NCI-H82 treated with DMSO at 0.1 percent for 48 hours (cell line): ENCODE results near the gene RAPGEF1.

Source experiments
- DNase-seq: peaks from one replicate; lab custom pipeline; 2025; ENCODE audit not compliant: unreplicated experiment; lab: John Stamatoyannopoulos, UW

Gene RAPGEF1

GRCh38 chr9:131625790-131626670, 113.8 kb downstream of the RAPGEF1 start:
- no peak for DNase-seq

DNA sequence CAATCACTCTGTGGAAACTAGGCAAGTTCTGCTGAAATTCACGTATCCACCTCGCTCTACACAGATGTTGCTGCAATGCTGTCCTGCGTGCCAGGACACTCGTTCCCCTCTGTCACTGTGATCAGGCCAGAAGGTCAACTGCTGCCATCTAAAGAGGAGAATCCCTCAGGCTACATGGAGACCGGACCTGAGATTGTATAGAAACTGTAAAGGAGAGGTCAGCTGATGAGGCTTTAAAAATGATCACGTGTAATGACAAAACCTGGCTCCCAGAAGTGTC, 114.4 kb downstream of the RAPGEF1 start:
- DNase-seq, result no peak

DNA sequence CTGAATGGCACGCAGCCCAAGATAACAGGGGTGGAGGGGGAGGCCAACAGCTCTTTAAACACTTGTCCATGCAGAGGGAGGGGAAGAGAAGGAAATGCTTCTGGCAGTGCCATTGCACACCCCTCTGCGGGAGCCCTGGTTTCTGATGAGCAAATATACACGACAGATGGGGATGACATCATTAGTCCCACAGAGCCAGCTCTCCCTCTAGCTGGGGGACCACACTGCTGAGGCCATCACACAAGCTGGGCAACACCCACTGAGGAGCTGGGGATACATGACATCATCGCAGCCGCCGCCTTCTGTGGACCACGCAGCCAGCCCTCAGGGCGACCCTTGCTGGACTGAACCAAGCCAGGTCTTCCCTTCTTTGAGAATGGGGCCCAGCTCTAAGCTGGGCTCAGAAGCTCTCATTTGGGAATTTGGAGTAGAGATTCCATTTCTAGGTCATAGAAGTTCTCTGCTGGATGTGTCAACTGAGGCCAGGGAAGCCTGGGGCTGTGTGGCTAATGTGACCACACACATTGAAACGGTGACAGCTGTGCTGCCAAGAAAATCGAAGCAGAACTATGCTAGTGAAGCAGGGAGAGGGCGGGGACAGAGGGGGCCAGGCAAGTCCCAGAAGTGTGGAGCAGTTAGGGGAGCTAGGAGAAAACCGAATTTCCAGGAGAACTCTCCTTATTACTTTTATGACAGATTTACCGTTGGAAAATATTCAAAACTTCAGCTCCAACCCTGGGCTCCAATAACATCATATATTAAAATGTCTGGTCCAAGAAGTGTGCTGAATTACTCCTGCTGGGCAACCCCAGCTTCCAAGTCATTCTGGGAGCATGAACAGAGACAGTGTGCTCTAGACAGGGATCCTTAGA, 115.0 kb downstream of the RAPGEF1 start:
- DNase-seq, result no peak

DNA sequence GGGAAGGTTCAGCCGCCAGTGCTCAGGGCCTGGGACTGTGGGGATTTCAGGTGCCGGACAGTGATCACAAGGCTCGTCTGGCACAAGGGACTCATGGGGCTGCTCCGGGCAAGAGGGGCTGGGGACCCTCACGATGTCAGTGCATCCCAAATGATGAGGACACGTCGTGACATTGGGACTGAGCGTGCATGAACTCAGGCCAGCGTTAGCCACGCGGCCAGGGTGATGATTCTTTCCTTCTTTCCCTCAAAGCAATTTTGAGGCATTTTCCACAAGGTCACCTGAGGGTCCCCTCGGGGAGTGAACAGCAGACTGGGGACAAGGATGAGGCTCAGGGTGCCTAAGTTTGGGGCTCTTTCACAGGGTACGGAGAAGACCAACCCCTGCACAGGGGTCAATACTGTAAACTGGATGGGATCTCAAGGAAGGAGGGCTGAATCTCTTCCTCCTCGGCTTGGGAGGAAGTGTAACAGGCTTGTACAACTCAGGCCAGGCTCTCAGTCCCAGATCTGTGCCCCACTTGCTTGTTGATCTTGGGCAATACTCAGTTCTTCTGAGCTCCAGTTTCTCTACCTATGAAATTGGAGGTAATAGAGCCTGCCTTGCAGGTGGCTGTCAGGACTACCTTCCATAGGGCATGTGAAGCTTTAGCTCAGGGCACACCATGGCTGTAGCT, 116.1 kb downstream of the RAPGEF1 start:
- no peak for DNase-seq

GRCh38 chr9:131622523-131622922, 117.4 kb downstream of the RAPGEF1 start:
- no peak for DNase-seq

DNA sequence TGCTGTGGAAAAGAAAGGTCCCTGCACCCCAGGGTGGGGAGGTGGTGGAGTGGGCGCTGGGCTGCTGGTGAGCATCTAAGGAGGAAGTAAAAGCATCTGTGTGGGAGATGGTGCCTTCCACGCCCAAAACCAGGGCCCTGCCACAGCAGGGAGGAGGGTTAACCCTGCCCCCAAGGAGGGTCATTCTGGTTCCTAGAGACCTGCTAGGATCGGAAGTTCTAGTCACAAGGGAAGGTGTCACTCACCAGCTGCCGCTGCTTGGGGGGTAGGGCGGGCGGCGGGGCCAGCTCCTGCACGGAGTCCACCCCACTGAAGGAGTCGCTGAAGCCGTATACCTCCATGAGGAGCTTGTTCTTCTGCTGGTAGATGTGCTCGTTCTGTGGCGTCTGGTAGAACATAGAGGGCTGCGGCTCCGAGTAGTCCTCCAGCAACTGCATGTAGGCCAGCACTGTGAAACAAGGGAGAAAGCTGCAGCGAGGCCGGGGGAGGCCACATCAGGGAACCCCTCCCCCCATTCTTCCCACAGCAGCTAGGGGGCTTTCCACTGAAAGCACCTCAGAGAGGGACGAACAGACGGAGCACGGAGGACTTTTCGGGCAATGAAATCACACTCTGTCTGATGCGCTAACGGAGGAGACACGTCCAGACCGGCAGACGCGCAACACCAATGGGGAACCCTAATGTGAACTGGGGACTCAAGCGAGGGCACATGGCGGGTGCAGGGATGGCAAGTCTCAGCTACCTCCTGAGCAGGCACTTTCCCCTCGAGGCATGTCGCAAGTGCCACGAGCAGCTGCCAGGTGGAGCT, 118.1 kb downstream of the RAPGEF1 start:
- DNase-seq, result no peak

- no peak for DNase-seq
These were observed 118.9 kb downstream of the RAPGEF1 start for GRCh38 chr9:131620764-131621520.

DNA sequence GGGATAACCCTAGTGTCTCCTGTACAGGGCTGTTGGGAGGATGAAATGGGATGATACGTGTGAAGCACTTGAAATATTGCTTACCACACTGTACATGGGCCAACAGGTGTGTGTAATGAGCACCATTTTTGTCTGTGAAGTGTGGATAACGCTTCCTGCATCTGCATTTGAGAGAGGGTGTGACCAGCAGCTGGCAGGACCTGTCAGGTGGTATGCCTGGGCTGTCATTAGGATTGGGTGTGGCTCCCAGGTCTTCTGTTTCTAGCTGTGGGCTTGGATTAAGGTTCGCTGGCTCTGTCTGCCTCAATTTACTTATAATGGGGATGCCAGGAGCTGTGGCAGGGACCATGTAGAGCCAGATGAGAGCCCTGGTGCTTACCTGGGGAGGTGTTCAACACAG, 120.2 kb downstream of the RAPGEF1 start:
- no peak for DNase-seq

GRCh38 chr9:131618785-131619184, 121.1 kb downstream of the RAPGEF1 start:
- no peak for DNase-seq

DNA sequence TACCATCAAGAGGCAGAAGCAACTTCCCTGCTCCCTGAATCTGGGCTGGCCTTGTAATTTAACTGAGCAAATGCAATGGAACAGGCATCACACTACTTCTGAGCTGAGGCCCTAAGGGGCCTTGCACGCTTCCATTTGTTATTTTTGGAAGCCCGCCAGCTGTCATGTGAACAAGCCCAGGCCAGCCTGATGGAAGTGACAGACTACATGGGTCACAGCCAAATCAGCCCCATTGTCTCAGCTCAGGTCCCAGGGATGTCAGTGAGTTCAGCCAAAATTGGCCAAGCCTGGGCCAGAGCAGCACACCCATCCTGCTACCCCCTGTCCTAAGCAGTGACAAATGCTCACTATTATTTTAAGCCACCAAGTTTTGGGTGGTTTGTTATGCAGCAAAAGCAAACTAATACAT, 121.8 kb downstream of the RAPGEF1 start:
- DNase-seq, result no peak

DNA sequence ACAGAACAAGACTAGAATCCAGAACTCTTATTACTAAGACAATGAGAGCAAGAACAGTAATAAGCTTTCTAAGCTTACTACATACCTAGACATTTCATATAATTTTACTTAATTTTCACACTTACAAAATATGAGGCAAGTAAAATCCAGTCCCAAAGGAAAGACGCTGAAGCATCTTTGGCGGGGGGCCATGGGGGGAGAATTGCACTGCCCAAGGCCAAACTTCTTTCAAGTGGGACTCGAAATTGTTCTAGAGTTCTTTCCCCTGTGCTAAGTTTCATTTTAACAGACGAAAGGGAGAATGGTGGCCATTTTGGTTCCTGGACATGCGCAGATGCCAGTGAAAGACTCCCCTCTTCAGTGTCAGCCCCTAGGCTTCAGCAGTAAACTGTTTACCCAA, 122.3 kb downstream of the RAPGEF1 start:
- DNase-seq, result no peak

- DNase-seq, result no peak
These were observed 122.8 kb downstream of the RAPGEF1 start for GRCh38 chr9:131616983-131617604.

DNA sequence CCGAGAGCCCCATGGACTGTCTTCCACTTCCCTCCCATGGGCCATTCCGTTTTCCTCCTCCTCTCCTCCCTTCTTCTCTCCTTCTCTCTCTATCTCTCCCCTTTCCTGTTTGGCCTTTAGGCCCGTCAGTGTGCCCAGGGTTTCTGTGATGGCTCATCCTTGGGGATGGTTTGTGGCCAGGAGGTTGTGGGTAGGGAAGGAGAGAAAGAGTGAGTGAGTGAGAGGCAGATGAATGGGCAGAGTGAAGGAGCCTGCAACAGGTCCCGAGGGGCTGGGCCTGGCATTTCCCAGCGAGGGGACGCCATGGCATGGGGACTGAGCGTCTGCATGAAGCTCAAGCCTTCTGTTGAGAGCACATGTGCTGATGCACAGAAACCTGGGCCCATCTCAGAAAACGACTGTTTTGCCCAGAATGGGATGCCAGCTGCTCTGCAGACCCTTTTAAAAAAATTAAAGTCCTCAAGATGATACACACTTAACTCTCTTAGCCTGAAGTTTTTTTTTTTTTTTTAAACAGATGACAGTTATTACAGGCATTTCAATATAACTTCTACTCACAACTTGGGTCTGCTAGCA, 125.4 kb downstream of the RAPGEF1 start:
- no peak for DNase-seq

DNA sequence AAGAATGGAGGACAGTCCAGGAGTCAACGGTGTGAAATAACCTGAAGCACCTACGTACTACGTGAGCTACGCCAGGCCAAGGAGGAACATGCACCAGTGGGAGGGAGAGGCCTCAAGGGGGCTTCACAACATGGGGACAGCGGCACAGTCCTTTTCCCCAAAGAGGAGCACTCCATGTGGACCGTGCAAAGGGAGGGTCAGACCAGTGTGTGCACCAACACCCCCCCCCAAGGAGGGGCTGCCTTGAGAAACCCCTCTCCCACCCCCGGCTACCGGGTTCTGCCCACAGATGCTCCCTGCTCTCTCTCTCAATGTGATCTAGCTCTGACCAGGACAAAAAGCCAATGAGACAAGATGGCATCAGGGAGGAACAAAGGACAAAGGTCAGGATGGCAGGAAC, 126.0 kb downstream of the RAPGEF1 start:
- DNase-seq, result no peak

GRCh38 chr9:131612851-131613250, 127.0 kb downstream of the RAPGEF1 start:
- no peak for DNase-seq

DNA sequence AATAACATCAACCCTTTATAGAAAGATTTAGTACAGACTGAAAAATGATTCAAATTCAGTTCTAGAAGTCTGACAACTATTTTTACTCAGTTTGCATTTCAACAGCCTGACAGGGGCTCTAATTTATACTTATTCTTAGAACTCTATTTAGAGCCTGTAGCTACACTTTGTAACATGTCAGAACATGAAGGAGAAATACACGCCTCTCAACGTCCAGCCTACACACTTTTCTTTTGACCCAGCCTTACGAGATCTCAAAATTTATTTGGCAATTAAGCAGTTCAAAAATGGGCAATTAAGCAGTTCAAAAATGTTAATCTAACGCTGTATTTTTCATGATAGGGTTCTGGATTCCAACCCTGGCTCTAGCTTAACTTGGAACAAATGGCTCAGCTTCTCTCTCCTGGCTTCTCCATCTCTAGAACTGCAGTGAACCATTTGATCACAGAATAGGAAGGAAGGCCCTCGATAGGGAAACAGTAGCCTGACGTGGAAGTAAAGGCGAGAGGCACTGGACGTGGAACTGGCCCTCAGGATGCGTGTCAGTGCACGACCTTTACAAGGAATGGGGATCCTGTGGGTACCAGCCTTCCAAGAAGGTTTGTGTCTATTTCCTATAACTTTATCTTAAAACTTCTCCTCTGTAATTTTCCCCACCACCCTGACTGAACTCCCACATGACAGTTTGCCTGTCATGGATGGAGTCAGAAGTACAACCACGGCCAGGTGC, 128.1 kb downstream of the RAPGEF1 start:
- no peak for DNase-seq

- DNase-seq, result peak; percentile 0
These were observed 129.6 kb downstream of the RAPGEF1 start for GRCh38 chr9:131610231-131610761.

GRCh38 chr9:131609099-131609830, 130.6 kb downstream of the RAPGEF1 start:
- no peak for DNase-seq
